OCI-M1 (cell line): Measurements from ENCODE around the gene IL20.

Experiments
- DNase-seq: peaks from one replicate; lab custom pipeline; 2025; lab: John Stamatoyannopoulos, UW

IL20 gene

GRCh38 chr1:206904423-206905142 is 39.2 kb downstream of the IL20 start:
- DNase-seq: no peak

GRCh38 chr1:206905295-206906164 is 40.1 kb downstream of the IL20 start:
- no peak for DNase-seq

- peak; percentile 26 for DNase-seq
Measured at GRCh38 chr1:206907304-206907991, 42.0 kb downstream of the IL20 start.

- no peak for DNase-seq
Measured at GRCh38 chr1:206908038-206908437, 42.6 kb downstream of the IL20 start.

GRCh38 chr1:206909161-206909882 is 43.9 kb downstream of the IL20 start:
- no peak for DNase-seq

- no peak for DNase-seq
Measured at GRCh38 chr1:206909883-206910318, 44.5 kb downstream of the IL20 start.

GRCh38 chr1:206911064-206911663 is 45.7 kb downstream of the IL20 start:
- peak; percentile 78 for DNase-seq

GRCh38 chr1:206912445-206913095 is 47.1 kb downstream of the IL20 start:
- peak; percentile 93 for DNase-seq

GRCh38 chr1:206913766-206914537 is 48.5 kb downstream of the IL20 start:
- DNase-seq: no peak

GRCh38 chr1:206915030-206915735 is 49.8 kb downstream of the IL20 start:
- no peak for DNase-seq

- no peak for DNase-seq
Measured at GRCh38 chr1:206916000-206916709, 50.7 kb downstream of the IL20 start.

GRCh38 chr1:206918076-206918475 is 52.7 kb downstream of the IL20 start:
- DNase-seq: no peak
